HG03103 (cell line): ENCODE data around the gene A1BG.
A peak's percentile ranks its signal among the peaks of the same experiment; 100 is the strongest.
"Not testable (repeated sequence)": the region's sequence is repeated elsewhere in the genome, so short reads cannot be mapped to it uniquely, and the experiment has no call there.

ENCODE experiments used
- ATAC-seq: cut with Tn5 transposase; IDR thresholded peaks from one replicate; pipeline ENCODE4 v1.9.1; 2021; ENCODE audit warnings: low read depth; ENCODE audit not compliant: unreplicated experiment

A1BG gene

DNA sequence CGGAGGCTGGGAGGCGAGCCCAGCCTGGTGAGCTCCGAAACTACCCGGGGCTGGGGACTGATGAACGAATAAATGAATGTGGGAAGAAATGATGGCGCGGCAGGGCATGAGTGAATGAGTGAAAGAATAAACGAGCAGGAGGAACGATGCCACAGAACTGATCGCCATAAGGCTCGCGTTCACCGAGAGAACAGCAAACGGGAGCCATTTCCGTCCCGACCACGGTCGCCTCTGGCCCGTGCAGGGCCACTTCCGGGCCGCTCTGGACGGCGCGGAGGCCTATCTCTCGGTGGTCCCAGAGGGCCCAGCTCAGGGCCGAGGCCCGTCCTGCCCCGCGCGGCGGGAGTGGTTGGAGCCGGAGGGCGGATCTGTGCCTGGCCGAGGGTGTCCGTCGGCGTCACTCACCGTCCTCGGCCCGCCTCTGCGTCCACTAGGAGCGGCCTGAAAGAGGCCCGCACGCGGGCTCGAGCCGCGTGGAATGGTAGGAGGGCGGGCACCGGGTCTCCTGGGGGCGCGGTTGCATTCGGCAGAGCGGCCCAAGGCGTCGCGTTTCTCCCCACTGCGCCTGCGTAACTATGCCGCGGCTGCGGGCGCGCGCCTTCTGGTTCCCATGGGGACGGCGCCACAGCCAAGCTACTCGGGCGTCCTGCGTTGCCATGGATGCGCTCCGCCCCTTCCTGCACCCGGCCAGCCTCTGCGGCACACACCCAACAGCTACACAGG, 9.1 kb upstream of the A1BG start, which contains the start of gene ZNF497:
ZNF497 (minus strand) TSS at position 480 of the 723 bp plus-strand sequence. CDS start 5,116 bp downstream, outside the sequence.
- peak; percentile 83 for ATAC-seq

- ATAC-seq = peak; percentile 2
Measured at GRCh38 chr19:58361900-58362271, 8.6 kb upstream of the A1BG start.

DNA sequence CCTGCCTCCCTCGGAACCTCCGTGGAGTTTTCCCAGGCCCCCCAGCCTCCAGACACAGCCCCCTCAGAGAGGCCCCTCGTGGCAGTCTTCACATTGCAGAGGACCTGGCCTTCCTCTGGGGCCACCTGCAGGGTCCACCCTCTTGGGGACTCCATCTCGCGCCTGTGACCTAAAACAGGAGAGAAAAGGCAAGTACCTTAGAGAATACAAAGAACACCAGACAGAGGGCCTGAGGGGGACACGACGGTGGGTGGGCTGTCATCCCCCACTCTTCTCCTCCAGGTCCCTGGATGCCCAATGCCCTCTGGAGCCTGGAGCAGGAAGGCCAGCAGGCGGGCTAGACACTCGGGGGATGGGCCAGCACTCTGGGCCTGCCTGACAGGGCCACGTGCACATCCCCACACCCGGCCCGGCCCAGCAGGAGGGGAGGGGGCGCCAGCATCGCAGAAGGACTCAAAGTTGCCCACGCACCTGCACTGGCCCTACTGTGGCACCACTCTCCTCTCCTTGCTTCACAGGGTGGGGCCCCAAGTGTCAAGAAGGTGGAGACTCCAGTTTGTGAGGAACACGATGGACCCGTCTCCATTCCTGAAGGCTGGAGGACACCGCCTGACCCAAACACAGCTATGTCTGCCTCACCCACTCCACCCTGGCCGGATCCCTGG, 4.3 kb upstream of the A1BG start:
- ATAC-seq = no peak

DNA sequence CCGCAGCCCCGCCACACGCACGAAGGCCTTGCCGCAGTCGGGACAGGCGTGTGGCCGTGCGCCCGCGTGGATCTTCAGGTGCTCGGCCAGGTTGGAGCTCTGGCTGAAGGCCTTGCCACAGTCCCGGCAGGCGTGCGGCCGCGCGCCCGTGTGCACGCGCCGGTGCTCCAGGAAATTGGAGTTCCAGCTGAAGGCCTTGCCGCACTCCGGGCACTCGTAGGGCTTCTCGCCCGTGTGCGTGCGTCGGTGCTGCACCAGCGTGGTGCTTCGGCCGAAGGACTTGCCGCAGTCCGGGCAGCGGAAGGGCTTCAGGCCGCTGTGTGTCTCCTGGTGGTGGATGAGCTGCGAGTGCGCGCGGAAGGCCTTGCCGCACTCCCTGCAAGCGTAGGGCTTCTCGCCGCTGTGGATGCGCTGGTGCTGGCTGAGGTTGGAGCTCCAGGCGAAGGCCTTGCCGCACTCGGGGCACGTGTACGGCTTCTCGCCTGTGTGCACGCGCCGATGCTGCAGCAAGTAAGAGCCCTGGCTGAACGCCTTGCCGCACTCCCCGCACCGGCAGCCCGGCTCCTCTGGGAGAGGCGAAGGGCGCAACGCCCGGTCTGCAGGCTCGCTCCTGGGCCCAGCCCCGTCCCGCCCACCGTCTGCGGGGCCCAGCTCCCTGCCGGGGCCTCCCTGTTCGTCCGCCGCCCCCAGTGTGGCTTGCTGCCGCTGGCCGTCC, 3.6 kb upstream of the A1BG start:
- no peak for ATAC-seq

DNA sequence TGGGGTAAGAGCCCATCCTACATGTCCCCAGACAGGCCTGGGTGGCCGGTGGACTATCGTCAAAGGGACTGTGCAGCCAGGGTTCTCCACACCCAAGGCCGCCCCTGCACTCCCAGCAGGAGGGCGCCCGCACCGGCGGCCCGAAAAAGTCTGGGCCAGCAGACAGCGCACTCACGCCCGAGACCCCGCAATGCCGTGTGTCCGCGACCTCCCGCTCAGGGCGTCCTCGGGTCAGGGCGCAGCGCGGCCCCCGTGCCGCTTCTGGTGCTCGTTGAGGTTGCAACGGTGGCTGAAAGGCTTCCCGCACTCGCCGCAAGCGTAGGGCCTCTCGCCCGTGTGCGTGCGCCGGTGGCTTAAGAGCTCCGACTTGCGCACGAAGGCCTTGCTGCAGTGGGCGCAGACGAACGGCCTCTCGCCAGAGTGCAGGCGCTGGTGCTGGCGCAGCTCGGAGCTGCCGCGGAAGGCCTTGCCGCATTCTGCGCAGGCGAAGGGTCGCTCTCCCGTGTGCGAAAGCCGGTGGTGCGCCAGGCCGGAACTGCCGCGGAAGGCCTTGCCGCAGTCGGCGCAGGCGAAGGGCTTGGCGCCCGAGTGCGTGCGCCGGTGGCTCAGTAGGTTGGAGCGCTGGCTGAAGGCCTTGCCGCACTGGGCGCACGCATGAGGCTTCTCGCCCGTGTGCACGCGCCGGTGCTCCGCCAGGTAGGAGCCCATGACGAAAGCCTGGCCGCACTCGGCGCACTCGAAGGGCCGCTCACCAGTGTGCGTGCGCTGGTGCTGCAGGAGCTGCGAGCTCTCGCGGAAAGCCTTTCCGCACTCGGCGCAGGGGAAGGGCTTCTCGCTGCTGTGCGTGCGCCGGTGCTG, 2.8 kb upstream of the A1BG start:
- no peak for ATAC-seq

DNA sequence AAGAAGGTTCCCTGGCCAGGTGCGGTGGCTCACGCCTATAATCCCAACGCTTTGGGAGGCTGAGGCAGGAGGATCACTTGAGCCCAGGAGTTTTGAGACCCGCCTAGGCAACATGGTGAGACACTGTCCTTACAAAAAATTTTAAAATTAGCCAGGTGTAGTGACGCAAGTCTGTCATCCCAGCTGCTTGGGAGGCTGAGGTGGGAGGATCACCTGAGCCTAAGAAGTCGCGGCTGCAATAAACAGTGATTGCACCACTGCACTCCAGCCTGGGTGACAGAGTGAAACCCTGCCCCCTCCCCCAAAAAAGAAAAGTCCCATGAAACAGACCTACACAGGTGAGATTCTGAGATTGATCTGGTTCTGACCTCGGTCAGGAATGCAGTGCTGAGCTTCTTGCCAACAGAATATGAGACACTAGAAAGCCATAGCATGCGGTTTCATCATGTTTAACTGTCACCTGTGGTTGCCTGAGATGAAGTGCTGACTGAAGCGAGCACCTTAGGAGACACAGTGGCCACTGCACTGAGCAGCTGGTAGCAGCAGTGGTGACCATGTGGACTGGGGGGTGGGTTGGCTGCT, 2.0 kb upstream of the A1BG start:
- no peak for ATAC-seq

DNA sequence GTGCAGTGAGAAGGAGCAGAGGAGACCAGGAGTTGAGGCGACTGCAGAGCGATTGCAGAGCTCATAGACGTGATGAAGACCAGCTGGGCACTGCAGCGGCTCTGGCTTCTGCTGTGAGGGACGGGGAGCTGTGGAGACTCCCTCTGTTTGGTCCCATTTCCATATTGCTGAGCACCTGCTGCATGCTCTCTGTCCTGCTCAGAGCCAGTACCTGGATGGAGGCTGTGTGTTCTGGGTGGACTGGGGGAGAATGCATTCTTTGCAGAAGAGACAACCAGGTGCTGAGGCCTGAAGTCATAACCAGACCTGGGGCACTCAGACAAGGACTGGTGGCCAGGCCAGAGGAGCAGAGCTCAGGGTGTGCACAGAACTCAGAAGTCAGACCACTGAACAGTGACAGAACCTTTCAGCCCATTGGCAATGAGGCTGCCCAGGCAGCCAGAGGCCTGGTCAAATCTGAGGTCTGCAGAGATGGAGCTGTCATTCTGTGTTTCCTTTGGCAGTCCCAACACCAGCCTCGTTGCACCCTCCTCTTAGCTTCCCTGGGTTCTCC, 1.3 kb upstream of the A1BG start:
- ATAC-seq = no peak

DNA sequence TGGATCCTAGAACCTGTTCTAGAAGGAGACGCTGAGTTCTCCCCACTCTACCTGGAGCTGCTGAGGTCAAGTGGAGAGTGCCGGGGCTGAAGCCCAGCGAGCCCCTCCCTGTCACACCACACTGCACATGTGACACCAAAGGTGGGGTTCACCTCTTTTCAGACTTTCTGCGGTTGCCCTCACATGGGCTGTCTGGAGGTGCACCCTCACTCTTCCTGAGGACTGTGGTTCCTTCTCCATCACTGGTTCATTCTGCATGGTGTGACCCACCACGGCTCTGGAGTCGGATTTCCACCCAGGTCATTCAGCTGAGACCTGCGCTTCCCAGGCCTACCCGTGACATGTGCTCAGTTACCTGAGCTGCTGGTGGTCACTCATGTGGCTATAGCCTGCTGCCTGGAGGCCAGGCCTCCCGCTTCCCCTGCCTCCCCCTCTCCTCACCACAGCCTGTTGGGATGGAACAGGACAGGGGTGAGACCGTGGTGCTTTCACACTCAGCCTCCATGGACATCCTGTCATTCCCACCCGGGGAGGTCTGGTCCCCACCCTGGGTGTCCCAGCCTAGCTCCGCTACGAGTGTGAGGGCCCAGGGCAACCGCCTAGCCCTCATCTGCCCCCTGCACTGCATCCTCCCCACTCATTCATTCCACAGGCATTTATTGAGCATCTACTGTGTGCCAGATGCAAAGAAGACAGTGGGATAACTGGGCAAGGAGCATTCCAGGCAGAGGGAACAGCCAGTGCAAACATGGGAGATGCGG, 605 bp upstream of the A1BG start:
- no peak for ATAC-seq

GRCh38 chr19:58351990-58352755, 1.1 kb downstream of the A1BG start:
- ATAC-seq = no peak

DNA sequence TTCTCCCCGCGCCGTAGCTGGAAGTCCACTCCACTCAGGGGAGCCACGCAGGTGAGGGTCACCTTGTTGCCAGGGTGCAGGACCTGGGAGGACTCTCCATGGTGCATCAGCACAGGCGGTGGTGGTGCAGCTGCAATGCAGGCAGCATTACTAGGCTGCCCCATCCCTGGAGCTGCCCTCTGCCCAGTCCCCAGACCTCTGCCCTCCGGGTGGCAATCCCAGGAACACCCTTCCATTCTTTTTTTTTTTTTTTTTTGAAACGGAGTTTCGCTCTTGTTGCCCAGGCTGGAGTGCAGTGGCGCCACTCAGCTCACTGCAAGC, 1.8 kb downstream of the A1BG start:
- ATAC-seq = no peak

GRCh38 chr19:58350871-58351557, 2.3 kb downstream of the A1BG start:
- ATAC-seq = no peak

DNA sequence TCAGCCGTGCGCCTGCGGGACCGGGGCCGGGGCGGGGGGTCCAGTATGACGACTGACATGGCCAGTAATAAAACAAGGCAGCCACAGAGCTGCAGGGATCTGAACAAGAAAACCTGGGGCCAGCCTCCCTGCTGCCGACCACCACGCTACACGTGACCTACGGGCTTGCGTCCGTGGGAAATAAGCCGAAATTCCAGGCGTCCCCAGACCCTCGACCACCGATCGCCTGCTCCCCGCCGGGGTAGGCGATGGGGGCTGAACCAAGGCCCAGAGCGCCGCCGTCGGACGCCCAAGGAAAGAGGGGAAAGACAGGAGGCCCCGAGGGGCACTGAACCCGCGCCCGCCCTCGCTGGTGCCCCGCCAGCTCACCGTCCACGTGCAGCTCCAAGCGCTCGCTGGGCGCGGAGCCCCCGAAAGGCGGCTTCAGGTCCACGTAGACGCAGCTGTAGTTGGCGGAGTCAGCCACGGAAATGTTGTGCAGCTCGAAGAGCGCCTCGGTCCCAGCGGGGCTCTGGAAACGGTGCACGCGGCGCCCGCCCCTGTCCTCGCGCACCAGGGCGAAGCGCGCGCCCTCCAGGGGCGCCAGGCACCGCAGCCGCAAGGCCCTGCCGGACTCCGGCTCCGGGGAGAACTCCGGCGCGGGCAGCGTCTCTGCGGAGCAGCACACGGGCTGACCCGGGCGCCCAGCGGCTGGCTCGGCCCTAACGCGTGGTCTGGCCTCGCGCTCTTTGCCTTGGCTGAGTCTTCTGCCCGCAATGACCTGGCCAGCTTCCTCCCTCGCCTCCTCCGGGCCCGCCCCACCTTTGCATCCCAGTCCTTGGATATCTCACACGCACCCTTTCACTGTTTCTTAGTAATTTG, 3.1 kb downstream of the A1BG start:
- no peak for ATAC-seq

DNA sequence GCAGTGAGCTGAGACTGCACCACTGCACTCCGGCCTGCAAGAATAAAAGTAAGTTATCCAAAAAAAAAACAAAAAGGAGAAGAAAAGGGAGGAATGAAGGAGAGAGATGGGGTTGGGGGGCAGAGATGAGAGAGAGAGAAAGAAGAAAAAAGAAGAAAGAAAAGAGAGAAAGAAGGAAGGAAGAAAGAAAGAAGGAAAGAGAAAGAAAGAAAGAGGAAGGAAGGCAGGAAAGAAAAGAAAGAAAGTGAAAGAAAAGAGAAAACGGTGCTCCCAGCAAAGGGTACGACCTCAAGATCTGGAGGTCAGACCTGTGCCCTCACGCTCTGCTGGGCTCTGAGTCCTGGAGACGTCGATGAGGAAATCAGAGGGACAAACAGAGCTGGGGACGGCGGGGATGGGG, 3.7 kb downstream of the A1BG start:
- no peak for ATAC-seq

GRCh38 chr19:58348080-58348479, 5.2 kb downstream of the A1BG start:
- not testable (repeated sequence) for ATAC-seq

GRCh38 chr19:58346961-58347929, 6.0 kb downstream of the A1BG start:
- ATAC-seq = peak; percentile 78

- ATAC-seq = no peak
Measured at GRCh38 chr19:58345558-58345957, 7.7 kb downstream of the A1BG start.
